PC-3 (cell line): ENCODE data around the gene PDGFD.

Source experiments
- CTCF ChIP-seq: fragments of 300-600 bp; sonication (generic); conservative IDR thresholded peaks from 2 replicates; pipeline ENCODE4 v1.5.1; 2017; ENCODE audit warnings: antibody characterized with exemption, low read depth, mild to moderate bottlenecking, low read length
- EZH2phosphoT487 ChIP-seq: fragments of 300-600 bp; sonication (generic); IDR thresholded peaks from 2 replicates; pipeline ENCODE4 v1.6.1; 2018; ENCODE audit warnings: mild to moderate bottlenecking, antibody characterized with exemption, low read length, borderline replicate concordance

- no peak for TF ChIP-seq CTCF
- no peak for TF ChIP-seq EZH2phosphoT487
Measured at GRCh38 chr11:104060004-104060794, 103.7 kb downstream of the PDGFD start.
